NOMO-1 treated with dmso at 0.1 percent for 144 hours (cell line): Measurements from ENCODE around the gene MTFMT.

Experiments
- DNase-seq: peaks from one replicate; lab custom pipeline; 2025; ENCODE audit not compliant: unreplicated experiment; lab: John Stamatoyannopoulos, UW

Gene MTFMT

GRCh38 chr15:64989416-64990167 is 39.8 kb downstream of the MTFMT start, which contains the start of gene SPG21:
Gene SPG21 (minus strand): TSS chr15:64989914. CDS start chr15:64983569, 6,345 bp downstream.
- peak; percentile 96 for DNase-seq

- DNase-seq = no peak
Observed at GRCh38 chr15:64987136-64987535, 42.3 kb downstream of the MTFMT start.

GRCh38 chr15:64985366-64986033 is 43.9 kb downstream of the MTFMT start:
- peak; percentile 71 for DNase-seq

DNA sequence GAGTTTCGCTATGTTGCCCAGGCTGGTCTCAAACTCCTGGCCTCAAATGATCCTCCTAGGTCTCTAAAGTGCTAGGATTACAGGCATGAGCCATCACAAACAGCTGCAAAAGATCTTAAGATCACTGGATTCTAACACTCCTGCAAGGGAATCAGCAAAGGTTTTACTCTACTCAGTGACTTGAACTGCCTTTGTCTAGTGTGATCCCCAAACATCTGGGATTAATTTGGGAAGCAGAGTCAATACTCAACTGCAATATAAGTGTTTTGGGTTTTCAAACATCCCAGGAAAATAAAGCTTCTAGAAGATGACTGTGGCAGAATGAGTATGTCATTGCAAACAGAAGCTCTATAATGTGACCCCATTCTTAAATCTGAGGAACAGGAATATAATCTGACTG is 47.0 kb downstream of the MTFMT start:
- no peak for DNase-seq

DNA sequence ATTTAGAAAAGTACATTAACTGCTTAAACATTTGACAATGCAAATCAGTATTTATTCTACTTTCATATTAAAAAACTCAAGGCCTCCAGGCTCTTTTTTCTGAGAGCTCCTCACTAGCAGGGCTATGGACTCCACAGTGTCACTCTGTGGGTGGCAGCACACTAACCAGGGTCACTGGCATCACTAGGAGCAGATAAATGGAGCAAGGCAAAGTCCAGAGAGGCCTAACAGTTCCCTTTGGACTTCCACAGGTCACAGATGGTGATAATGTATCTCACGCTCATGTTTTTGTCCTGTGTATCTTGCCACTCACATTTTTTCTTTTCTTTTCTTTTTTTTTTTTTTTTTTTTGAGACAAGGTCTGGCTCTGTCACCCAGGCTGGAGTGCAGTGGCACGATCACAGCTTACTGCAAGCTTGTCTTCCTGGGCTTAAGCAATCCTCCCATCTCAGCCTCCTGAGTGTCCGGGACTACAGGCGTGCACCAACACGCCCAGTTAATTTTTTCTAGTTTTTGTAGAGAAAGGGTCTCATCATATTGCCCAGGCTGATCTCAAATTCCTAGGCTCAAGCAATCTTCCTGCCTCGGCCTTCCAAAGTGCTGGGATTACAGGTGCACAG is 47.5 kb downstream of the MTFMT start:
- DNase-seq = no peak

GRCh38 chr15:64979252-64979710 is 50.2 kb downstream of the MTFMT start:
- no peak for DNase-seq

- no peak for DNase-seq
Observed at GRCh38 chr15:64975390-64975789, 54.0 kb downstream of the MTFMT start.

DNA sequence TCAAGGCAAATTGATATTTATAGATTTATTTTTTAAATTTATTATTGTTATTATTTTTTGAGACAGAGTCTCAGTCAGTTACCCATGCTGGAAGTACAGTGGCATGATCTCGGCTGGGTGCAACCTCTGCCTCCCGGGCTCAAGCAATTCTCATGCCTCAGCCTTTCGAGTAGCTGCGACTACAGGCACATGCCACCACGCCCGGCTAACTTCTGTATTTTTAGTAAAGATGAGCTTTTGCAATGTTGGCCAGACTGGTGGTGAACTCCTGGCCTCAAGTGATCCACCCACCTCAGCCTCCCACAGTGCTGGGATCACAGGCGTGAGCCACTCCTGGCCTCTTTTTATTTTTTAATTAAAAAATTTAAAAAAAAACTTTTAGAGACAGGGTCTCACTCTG is 58.7 kb downstream of the MTFMT start:
- DNase-seq = peak; percentile 21

DNA sequence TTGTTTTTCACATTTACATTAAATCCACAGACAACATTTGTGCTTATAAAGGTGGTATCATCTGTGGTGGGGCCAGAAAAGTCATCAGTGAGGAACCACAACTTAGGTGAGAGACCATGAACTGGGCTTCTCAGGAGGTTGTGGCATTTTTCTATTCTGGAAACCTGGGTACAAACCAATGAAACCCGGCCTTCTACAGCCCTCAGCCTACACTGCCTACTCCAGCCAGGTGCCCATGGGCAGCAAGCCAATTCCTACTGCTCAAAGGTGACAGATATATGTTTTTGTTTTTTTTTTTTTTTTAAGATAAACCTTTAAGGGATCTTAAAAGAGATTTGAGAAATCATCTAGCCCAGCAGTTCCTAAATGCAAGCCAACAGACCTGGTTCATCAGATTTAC is 60.0 kb downstream of the MTFMT start:
- no peak for DNase-seq

DNA sequence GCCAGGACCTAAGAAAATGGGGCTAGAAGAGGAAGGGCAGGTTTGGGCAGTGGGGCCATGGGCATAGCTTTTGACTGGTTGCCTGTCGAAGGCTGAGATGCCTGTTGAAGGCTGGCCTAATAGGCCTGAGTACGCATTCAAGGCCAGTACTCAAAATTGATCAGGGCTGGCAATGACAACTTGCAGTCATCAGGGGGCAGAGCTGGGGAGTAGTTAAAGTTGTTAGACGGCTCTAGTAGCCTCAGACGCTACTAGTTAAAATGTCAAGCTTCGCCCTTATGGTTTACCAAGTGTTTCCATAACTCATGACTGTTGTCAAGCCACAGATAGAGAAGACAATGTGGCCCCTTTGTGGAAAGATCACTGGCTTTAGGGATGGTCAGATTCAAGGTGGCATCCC is 68.4 kb downstream of the MTFMT start:
- DNase-seq = no peak

DNA sequence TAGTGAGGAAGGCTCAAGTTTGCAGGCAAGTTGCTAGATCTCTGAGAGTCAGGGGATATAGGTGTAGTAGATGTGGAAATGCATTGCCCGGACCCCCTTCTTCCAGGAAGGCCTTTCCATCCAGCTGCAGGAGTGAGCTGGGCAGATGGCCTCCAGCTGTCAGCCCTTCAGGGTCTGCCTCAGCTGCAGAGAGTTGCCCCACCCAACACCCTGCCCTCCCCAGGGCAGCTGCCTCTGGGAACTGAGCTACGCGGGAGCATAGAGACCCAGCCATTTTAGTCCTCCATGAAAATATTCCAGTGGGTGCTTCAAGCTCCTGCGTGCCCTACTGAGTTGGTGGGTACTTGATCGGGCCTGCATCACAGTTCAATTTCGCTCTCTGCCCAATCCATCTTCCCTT is 69.3 kb downstream of the MTFMT start:
- no peak for DNase-seq

GRCh38 chr15:64959128-64959527 is 70.3 kb downstream of the MTFMT start:
- no peak for DNase-seq

GRCh38 chr15:64954395-64954794 is 75.0 kb downstream of the MTFMT start:
- DNase-seq = no peak

- no peak for DNase-seq
Observed at GRCh38 chr15:64951777-64952418, 77.5 kb downstream of the MTFMT start.
